GM12891 (cell line): ENCODE data around the gene DNM3.

Experiments
- DNase-seq: peaks from one replicate; pipeline ENCODE4 v3.0.0; 2011; ENCODE audit warnings: low spot score; ENCODE audit not compliant: insufficient read length
- FAIRE-seq: peaks from 2 replicates; lab custom pipeline; 2011; peaks lifted over from hg19 to GRCh38; lab: Jason Lieb, UNC
- PAX5 ChIP-seq: IDR thresholded peaks from 2 replicates; pipeline ENCODE4 v1.6.1; 2011; ENCODE audit warnings: low read length, moderate library complexity, mild to moderate bottlenecking; ENCODE audit not compliant: insufficient read depth, severe bottlenecking
- POLR2A ChIP-seq: IDR thresholded peaks from 2 replicates; pipeline ENCODE4 v1.6.1; 2011; ENCODE audit warnings: low read depth, low read length, control low read depth
- POLR2AphosphoS5 ChIP-seq: IDR thresholded peaks from 2 replicates; pipeline ENCODE4 v1.6.1; 2011; ENCODE audit warnings: low read depth, low read length, control low read depth
- POU2F2 ChIP-seq: IDR thresholded peaks from 2 replicates; pipeline ENCODE4 v1.6.1; 2011; ENCODE audit warnings: low read depth, mild to moderate bottlenecking, control low read depth, low read length, moderate library complexity
- SPI1 ChIP-seq: IDR thresholded peaks from 2 replicates; pipeline ENCODE4 v1.6.1; 2011; ENCODE audit warnings: low read depth, low read length, control low read depth
- TAF1 ChIP-seq: IDR thresholded peaks from 2 replicates; pipeline ENCODE4 v1.6.1; 2011; ENCODE audit warnings: low read depth, low read length, control low read depth

Gene DNM3

DNA sequence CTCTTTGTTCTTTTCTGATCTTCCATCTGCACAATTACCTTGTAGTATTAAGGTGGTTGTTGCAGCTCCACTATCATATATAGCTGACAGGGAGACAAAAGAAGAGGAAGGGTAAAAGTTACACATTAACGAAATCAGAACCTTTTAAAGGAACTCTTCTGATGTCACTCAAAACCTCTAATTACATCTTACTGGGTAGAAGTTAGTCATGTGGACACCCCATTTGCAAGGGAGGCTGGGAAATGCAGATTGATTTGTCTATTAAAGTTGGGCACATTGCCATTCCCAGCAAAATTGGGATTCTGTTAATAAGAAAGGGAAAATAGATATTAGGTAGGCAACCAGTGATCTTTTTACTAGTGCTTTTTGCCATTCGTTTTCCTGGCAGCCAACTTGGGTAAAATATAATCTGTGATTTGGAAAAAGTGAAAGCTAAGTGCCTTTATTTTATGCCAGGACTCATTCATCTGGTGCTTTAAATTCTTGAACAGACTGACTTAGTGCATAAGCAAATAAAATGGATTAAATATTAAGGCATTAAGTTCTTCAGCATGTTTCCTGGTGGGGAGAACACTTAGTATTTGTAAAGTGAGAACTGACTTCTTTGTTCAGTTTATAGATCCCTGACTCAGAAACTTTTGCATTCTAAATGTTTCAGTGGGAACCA lies 71.3 kb downstream of the DNM3 start:
- FAIRE-seq (no peak), DNase-seq (no peak)
- TF ChIP-seq POU2F2 (no peak), POLR2A (no peak), POLR2AphosphoS5 (no peak), SPI1 (no peak), PAX5 (no peak), TAF1 (no peak)

DNA sequence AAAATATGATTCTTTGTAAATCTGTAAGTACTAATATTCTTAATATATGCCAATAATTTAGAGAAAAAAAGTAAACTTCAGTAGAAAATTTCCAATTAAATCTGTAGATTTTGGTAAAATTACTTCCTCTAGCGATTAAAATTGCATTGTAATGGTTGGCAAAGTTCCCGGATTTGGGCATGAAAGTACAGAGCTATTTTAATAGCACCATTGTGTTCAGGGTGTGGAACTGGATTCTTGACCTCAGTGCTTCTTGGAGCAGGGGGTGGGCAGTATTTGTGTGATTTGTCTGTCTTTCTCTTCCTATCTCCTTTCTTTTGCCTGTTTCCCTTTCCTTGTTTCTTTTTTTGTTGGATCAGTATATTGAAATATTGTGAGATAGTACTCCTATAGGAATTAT lies 72.1 kb downstream of the DNM3 start:
- no peak for FAIRE-seq
- TF ChIP-seq TAF1 (no peak), PAX5 (no peak)
- no peak for DNase-seq

- FAIRE-seq (no peak), DNase-seq (no peak)
- TF ChIP-seq TAF1 (no peak), POLR2AphosphoS5 (no peak), POU2F2 (no peak), PAX5 (no peak), SPI1 (no peak), POLR2A (no peak)
Observed at GRCh38 chr1:171916315-171916771, 75.0 kb downstream of the DNM3 start.

DNA sequence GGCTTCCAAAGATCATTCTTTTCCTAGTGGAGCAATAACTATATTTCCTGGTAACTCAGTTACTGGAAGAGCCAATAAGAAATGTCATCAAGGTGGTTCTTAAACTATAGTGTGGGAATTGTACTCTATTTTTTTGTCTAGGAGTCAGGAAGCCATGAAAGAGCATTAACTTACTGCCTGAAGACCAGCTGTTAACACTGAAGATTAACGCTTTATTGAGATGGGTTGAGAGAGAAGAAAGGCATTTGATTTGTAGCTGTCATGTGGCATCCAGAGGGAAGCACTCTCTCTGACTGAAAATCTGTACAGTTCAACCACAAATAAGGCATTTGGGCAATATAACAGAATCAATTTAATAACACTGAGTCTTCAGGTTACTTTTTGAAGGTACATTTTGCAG lies 76.0 kb downstream of the DNM3 start:
- DNase-seq (no peak), FAIRE-seq (no peak)
- TF ChIP-seq SPI1 (no peak), TAF1 (no peak), POLR2AphosphoS5 (no peak), PAX5 (no peak)

DNA sequence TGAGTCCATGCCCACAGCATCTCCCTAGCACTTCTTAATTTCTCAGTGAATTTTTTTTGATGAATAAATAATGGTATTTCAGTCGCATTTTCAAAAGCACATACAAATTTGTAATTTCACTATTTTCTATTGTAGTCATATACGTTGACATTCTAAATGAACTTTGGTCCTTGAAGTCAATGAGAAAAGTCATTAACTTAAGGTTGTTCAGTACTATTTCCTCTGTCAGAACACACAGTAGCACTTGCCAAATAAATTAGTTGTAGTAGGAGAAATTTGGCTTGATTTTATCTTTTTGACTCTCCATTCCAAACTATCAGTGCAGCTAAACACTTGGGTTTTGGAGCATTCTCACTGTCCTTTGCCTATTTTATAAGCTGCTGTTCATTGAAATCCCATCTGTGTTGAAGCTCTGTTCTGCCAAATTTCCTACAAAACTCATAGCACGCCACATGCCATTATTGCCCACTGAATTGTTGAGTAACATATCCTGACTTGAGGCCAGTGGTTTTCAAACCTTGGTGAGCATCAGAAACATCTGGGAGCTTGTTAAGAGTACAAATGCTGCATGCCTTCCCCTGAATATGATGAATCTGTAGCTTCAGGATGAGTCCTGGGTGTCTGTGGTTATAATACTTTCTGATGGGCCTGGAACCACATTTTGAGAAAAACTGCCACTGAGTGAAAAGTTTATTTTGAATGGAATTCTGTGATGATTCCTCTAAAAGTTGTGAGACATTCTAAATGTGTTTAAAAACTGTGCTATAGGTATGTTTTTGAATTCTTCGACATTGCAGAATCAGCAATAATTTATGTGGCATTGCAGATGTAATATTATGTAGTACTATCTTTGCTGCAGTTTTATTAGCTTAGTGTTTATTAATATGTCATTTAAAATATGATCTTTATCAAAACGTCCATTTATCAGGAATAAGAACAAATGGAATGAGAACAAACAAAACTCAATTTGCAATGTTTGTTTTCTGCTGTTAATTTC lies 78.9 kb downstream of the DNM3 start:
- TF ChIP-seq TAF1, result no peak
- TF ChIP-seq PAX5, result no peak
- no peak for TF ChIP-seq POLR2A
- TF ChIP-seq POLR2AphosphoS5, result no peak
- TF ChIP-seq POU2F2, result no peak
- no peak for TF ChIP-seq SPI1
- DNase-seq, result no peak
- no peak for FAIRE-seq

- FAIRE-seq, result no peak
Observed at GRCh38 chr1:171922999-171923398, 81.7 kb downstream of the DNM3 start.

DNA sequence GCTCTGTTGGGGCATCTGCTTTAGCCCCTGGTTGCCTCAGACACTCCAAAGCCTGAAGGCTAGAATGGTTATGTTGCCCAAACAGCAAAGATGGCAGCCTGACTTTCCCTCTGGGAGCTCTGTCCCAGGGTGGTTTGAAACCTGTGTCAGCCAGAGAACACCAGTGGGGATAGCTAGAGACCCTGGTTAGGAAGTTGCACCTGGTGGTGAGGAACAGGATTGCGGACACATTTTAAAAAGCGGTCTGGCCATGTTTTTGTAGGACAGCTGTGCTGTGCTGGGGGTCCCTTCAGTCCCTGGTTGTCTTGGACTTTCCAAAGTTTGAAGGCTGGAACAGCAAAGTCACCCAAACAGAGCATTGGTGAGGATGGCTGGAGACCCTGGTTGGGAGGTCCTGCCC lies 87.8 kb downstream of the DNM3 start:
- FAIRE-seq, result no peak
- DNase-seq, result no peak
- no peak for TF ChIP-seq TAF1
- no peak for TF ChIP-seq POLR2A
- no peak for TF ChIP-seq POLR2AphosphoS5

More at GRCh38 chr1:171922999-171923398, 81.7 kb downstream of the DNM3 start:
- TF ChIP-seq POU2F2 (no peak), PAX5 (no peak), POLR2AphosphoS5 (no peak), POLR2A (no peak), SPI1 (no peak), TAF1 (no peak)
- no peak for DNase-seq

- DNase-seq (no peak), FAIRE-seq (no peak)
- TF ChIP-seq PAX5 (no peak), POLR2A (no peak), POLR2AphosphoS5 (no peak), POU2F2 (no peak), TAF1 (no peak), SPI1 (no peak)
Observed at GRCh38 chr1:171931752-171932151, 90.5 kb downstream of the DNM3 start.

DNA sequence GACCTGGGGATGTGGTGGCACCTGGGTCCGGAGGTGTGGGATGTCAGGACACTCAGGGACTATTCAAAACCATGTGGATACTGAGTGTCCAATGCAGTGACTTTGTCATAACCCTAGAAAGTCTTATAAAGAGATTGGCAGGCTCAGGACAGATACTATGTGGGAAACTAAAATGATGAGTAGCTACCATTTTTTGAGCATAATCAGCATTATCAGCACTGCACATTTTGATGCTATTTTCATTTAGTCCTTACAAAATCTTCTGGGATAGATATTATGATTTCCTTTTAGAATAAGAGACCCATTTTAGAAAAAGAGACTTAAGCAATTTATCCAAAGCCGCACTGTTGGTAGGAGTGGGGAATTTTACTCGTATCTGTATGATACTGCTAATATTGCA lies 93.4 kb downstream of the DNM3 start:
- FAIRE-seq, result no peak
- no peak for TF ChIP-seq PAX5
- TF ChIP-seq POU2F2, result no peak
- TF ChIP-seq POLR2AphosphoS5, result no peak
- no peak for TF ChIP-seq TAF1
- no peak for TF ChIP-seq SPI1
- no peak for TF ChIP-seq POLR2A
- no peak for DNase-seq

DNA sequence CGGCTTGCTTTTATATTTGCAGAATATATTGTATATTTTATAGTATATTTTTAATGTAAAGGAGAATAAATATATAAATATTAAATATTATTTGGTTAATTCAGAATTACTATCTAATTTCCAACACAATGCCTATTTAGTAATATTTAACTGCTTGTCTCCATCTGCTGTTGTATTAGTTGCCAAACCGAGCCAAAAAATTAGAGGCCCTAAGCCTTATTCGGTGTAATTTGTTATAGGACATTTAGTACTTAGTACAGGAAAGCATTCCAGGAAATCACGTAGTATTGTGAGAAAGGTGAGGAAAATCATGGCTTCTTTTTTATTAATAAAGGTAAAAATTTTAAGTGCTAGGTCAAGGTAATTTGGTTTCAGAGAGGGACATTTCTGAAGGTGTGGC lies 93.8 kb downstream of the DNM3 start:
- FAIRE-seq (no peak), DNase-seq (no peak)
- TF ChIP-seq TAF1 (no peak), POLR2AphosphoS5 (no peak), SPI1 (no peak), PAX5 (no peak), POLR2A (no peak), POU2F2 (no peak)

DNA sequence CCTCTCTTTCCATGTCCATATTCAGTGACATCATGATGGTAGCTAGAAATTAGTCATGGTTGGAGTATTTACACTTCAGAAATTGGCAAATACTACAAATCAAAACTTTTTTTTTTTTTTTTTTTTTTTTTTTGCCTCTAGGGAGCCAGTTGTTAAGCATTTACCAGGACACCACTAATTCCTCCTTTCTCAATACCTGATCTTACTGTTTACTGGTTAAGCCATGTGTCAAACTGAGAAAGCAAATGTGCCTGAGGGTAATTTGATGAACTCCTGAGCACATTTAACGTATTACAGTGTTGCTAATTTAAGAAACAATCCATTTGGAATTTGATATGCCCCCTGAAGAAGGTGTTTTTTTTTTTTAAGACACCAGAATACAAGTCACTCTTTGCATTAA lies 94.4 kb downstream of the DNM3 start:
- no peak for DNase-seq
- no peak for FAIRE-seq
- TF ChIP-seq TAF1 (no peak), PAX5 (no peak), POU2F2 (no peak), POLR2A (no peak), POLR2AphosphoS5 (no peak), SPI1 (no peak)
